BJ (cell line): Measurements from ENCODE around the gene GCNT2. TPM values are rescaled to one million over a fixed set of nuclear protein-coding genes. Genes with fewer than 3 reads are reported as not detected.

ENCODE experiments used
- CTCF ChIA-PET: fragments of 350-600 bp; formaldehyde crosslinking; extraction: SDS; loops from one replicate; lab custom pipeline; 2021; ENCODE audit warnings: antibody characterized with exemption, inconsistent platforms; lab: Yijun Ruan, JAX
- POLR2A ChIA-PET: fragments of 300-600 bp; sonication (Branson Sonifier 250); formaldehyde crosslinking; extraction: SDS; loops from one replicate; lab custom pipeline; 2021; ENCODE audit warnings: antibody characterized with exemption; lab: Charles Lee
- DNase-seq: peaks from one replicate; pipeline ENCODE4 v3.0.0-alpha.2; 2011; ENCODE audit warnings: low read depth
- H3K27me3 ChIP-seq: 2 replicates; pipeline ENCODE4 v1.6.0; 2011; ENCODE audit warnings: low read length; ENCODE audit not compliant: control insufficient read depth, insufficient read depth
- H3K36me3 ChIP-seq: 2 replicates; pipeline ENCODE4 v1.5.1; 2011; ENCODE audit warnings: low read length; ENCODE audit not compliant: control insufficient read depth, insufficient read depth
- H3K4me3 ChIP-seq: 2 replicates; pipeline ENCODE4 v1.5.1; 2011; ENCODE audit warnings: low read depth, mild to moderate bottlenecking, control low read depth, low read length
- polyA plus RNA-seq: library from polyadenylated mRNA; depleted of rRNA; stranded (reverse); fragments of >200 nt; gene quantifications from 2 replicates; pipeline ENCODE4 v1.2.3, GENCODE V29; 2011
- TF ChIP-seq, protein P1 (sequence below): IDR thresholded peaks from 2 replicates; pipeline ENCODE4 v1.5.1; 2011; ENCODE audit warnings: low read depth, mild to moderate bottlenecking, control low read depth, inconsistent platforms, low read length, moderate library complexity; ENCODE audit not compliant: insufficient read depth

GCNT2 gene
- polyA plus RNA-seq, 1 experiment, result 0.04 TPM

DNA sequence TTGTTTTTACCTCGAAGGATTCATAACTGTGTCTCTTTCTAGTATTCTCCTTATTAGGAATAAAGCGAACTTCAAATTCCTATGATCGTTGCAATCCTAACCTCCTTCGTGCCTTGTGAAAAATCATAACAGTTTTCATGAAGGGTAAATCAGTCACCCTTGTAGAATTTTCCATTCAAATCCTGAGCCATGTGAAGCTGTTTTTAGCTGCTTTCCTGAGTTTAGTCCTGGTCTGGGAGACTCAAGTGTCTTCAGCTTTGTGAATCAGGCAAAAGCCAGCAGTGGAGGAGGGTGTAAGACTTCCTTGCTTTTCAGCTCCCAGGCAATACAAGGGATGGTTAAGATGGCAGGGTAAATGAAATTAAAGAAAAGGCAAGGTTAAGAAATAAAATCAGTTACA is 24.3 kb downstream of the GCNT2 start:
- ChIA-PET CTCF (interaction anchor here (1.7 kb wide), 1 partner anchor 15 kb away, joined by 4 read pairs; no protein-coding TSS in a partner anchor), POLR2A (no interaction called here)
- Histone ChIP-seq H3K36me3 (no peaks in the 10 kb centered on the region), H3K4me3 (no peak overlapping the region), H3K27me3 (no peaks in the 10 kb centered on the region)
- DNase-seq, result no peak
- TF ChIP-seq, protein P1, sequence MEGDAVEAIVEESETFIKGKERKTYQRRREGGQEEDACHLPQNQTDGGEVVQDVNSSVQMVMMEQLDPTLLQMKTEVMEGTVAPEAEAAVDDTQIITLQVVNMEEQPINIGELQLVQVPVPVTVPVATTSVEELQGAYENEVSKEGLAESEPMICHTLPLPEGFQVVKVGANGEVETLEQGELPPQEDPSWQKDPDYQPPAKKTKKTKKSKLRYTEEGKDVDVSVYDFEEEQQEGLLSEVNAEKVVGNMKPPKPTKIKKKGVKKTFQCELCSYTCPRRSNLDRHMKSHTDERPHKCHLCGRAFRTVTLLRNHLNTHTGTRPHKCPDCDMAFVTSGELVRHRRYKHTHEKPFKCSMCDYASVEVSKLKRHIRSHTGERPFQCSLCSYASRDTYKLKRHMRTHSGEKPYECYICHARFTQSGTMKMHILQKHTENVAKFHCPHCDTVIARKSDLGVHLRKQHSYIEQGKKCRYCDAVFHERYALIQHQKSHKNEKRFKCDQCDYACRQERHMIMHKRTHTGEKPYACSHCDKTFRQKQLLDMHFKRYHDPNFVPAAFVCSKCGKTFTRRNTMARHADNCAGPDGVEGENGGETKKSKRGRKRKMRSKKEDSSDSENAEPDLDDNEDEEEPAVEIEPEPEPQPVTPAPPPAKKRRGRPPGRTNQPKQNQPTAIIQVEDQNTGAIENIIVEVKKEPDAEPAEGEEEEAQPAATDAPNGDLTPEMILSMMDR, result no peak

- Histone ChIP-seq H3K36me3 (no peaks in the 10 kb centered on the region), H3K27me3 (no peaks in the 10 kb centered on the region), H3K4me3 (no peak overlapping the region)
- CTCF ChIA-PET, result no interaction called here
- TF ChIP-seq, protein P1, result no peak
- DNase-seq, result no peak
- POLR2A ChIA-PET, result no interaction called here
Measured at GRCh38 chr6:10547809-10548208, 26.7 kb downstream of the GCNT2 start.

GRCh38 chr6:10550764-10551163 is 29.6 kb downstream of the GCNT2 start:
- Histone ChIP-seq H3K27me3 (no peaks in the 10 kb centered on the region), H3K4me3 (no peak overlapping the region), H3K36me3 (no peaks in the 10 kb centered on the region)
- POLR2A ChIA-PET, result no interaction called here
- CTCF ChIA-PET, result no interaction called here
- DNase-seq, result no peak
- TF ChIP-seq, protein P1, result no peak

DNA sequence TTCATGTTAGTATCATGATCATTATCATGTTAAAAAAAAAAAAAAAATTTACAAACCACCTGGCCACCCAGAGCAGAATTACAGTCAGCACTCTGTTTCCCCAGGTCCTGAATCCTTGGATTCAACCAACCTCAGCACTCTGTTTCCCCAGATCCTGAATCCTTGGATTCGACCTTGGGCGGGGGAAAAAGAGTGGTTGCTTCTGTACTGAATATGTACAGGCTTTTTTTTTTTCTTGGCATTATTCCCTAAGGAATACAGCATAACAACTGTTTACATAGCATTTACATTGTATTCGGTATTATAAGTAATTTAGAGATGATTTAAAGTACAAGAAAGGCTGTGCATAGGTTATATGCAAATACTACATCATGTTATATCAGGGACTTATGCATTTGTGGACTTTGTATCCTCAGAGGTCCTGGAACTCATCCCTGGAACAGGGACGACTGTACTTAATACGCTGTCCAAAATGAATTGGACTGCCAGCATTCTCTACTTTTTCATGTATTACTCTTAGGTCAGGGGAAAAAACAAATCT is 31.2 kb downstream of the GCNT2 start:
- TF ChIP-seq, protein P1, result no peak
- CTCF ChIA-PET, result no interaction called here

GRCh38 chr6:10553871-10554270 is 32.7 kb downstream of the GCNT2 start:
- TF ChIP-seq, protein P1, result no peak
- CTCF ChIA-PET, result no interaction called here
- H3K27me3 ChIP-seq, result peaks cover 3% of the 10 kb centered on the region; the same call in 1 of the 2 replicates
- DNase-seq, result no peak
- H3K4me3 ChIP-seq, result no peak overlapping the region
- no peaks in the 10 kb centered on the region for H3K36me3 ChIP-seq
- POLR2A ChIA-PET, result no interaction called here

More for the DNA sequence above, 31.2 kb downstream of the GCNT2 start:
- DNase-seq, result no peak
- no peaks in the 10 kb centered on the region for H3K27me3 ChIP-seq
- no peaks in the 10 kb centered on the region for H3K36me3 ChIP-seq
- POLR2A ChIA-PET, result no interaction called here
- H3K4me3 ChIP-seq, result no peak overlapping the region
